ENCODE measurements around the gene MIPOL1. TPM values are rescaled to one million over a fixed set of nuclear protein-coding genes. Genes with fewer than 3 reads are reported as not detected.

MIPOL1 gene
- total and polyA plus RNA-seq, 2 of the 13 experiments (the other 11 are each of a cell fraction or from before 2014, with no cell fraction given): 8.6 to 34.2 TPM

DNA sequence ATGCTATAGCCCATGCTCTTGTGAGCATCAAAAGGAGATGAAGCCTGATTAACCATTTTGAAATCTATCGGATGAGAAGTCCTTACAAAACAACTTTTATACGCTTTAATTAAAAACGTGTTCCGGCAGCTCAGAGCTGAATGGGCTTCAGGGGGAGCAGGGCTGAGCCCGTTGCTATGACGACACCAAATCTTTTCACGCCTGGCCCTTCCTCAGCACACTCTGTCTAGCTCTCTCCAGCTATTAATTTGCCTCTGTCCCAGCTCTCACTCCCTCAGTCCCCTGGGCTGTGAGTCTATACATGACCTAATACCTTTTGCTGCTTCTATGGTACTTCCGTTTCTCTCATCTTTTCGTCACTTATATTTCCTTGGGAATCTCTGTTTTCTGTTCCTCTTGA, 381.5 kb downstream of the MIPOL1 start:
- Histone ChIP-seq H3K9me3 (ENCODE audit: low read length) (no peaks in the 10 kb centered on the region), H3K27me3 (ENCODE audit: control insufficient read depth in 1 of 2, insufficient read depth in 2 of 2, low read length in 2 of 2) (no peaks in the 10 kb centered on the region), H4K20me1 (ENCODE audit: insufficient read depth, low read length) (no peaks in the 10 kb centered on the region), H3K79me2 (ENCODE audit: insufficient read depth, low read length) (no peaks in the 10 kb centered on the region), H3K9ac (ENCODE audit: insufficient read depth, low read depth, low read length) (no peak overlapping the region), H3K4me1 (ENCODE audit: insufficient read depth, low read length) (0 out of 2 replicates have a peak, but pooled peaks cover 7% of the 10 kb centered on the region), H3K36me3 (replicated peaks in 1 of 2; ENCODE audit: control insufficient read depth in 1 of 2, insufficient read depth in 2 of 2, low read length in 2 of 2) (no peaks in the 10 kb centered on the region), H3K4me2 (ENCODE audit: low read depth, low read length) (no peak overlapping the region), H2AFZ (ENCODE audit: low read length) (no peak overlapping the region), H3K4me3 (replicated peaks in 1 of 3; ENCODE audit: insufficient read depth in 1 of 3, low read depth in 2 of 3, low read length in 3 of 3) (no peak overlapping the region), H3K27ac (ENCODE audit: extremely low read length, insufficient read depth, low read length) (no peak overlapping the region)
- POLR2A ChIA-PET: no interaction called here
- in situ Hi-C loops (cut with HindIII; ENCODE audit: extremely low pct_ligation_motif_present, low pct_unique_long_range_greater_than_20kb): no loop called here
- no peak for FAIRE-seq
- TF ChIP-seq RFX1 (IDR thresholded peaks at IDR 0.05): peak; percentile 65; the same call in 1 of the 2 replicates
- TF ChIP-seq, protein P1, sequence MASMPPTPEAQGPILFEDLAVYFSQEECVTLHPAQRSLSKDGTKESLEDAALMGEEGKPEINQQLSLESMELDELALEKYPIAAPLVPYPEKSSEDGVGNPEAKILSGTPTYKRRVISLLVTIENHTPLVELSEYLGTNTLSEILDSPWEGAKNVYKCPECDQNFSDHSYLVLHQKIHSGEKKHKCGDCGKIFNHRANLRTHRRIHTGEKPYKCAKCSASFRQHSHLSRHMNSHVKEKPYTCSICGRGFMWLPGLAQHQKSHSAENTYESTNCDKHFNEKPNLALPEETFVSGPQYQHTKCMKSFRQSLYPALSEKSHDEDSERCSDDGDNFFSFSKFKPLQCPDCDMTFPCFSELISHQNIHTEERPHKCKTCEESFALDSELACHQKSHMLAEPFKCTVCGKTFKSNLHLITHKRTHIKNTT (CRISPR knock-in tag; IDR thresholded peaks at IDR 0.05): no peak
- WGBS (ENCODE audit: low lambda C conversion rate): 79% methylated on average over 9 of the region's 9 CpGs
- CTCF ChIA-PET (ENCODE audit: low intra/inter-chr PET ratio, low total read pairs): no interaction called here
- intact Hi-C loops (cut with micrococcal nuclease; ENCODE audit: unreplicated experiment): no loop called here
- no peak for DNase-seq (ENCODE audit: low spot score)
- BruUV-seq (replicated peaks): no TSS peak
- no peak for ATAC-seq

- Histone ChIP-seq H3K4me3 (replicated peaks in 1 of 3; ENCODE audit: insufficient read depth in 1 of 3, low read depth in 2 of 3, low read length in 3 of 3) (no peak overlapping the region), H2AFZ (ENCODE audit: low read length) (no peak overlapping the region), H3K79me2 (ENCODE audit: insufficient read depth, low read length) (no peaks in the 10 kb centered on the region), H3K27ac (ENCODE audit: extremely low read length, insufficient read depth, low read length) (no peak overlapping the region), H3K4me2 (ENCODE audit: low read depth, low read length) (no peak overlapping the region), H3K9ac (ENCODE audit: insufficient read depth, low read depth, low read length) (no peak overlapping the region), H3K27me3 (ENCODE audit: control insufficient read depth in 1 of 2, insufficient read depth in 2 of 2, low read length in 2 of 2) (no peaks in the 10 kb centered on the region), H3K36me3 (replicated peaks in 1 of 2; ENCODE audit: control insufficient read depth in 1 of 2, insufficient read depth in 2 of 2, low read length in 2 of 2) (no peaks in the 10 kb centered on the region), H3K4me1 (ENCODE audit: insufficient read depth, low read length) (0 out of 2 replicates have a peak, but pooled peaks cover 7% of the 10 kb centered on the region), H3K9me3 (ENCODE audit: low read length) (no peaks in the 10 kb centered on the region), H4K20me1 (ENCODE audit: insufficient read depth, low read length) (no peaks in the 10 kb centered on the region)
- intact Hi-C loops (cut with micrococcal nuclease; ENCODE audit: unreplicated experiment): no loop called here
- no peak for DNase-seq (ENCODE audit: low spot score)
- no peak for TF ChIP-seq ZBTB14 (CRISPR knock-in tag; IDR thresholded peaks at IDR 0.05)
- no peak for TF ChIP-seq NCOA2 (CRISPR knock-in tag; IDR thresholded peaks at IDR 0.05)
- no peak for TF ChIP-seq KLF6 (CRISPR knock-in tag; IDR thresholded peaks at IDR 0.05)
- TF ChIP-seq ZNF543 (CRISPR knock-in tag; IDR thresholded peaks at IDR 0.05): no peak
- no peak for TF ChIP-seq ZNF180 (CRISPR knock-in tag; IDR thresholded peaks at IDR 0.05; ENCODE audit: borderline replicate concordance, low read depth)
- no peak for TF ChIP-seq KDM4B (CRISPR knock-in tag; IDR thresholded peaks at IDR 0.05)
- no peak for TF ChIP-seq ZFP36L2 (CRISPR knock-in tag; IDR thresholded peaks at IDR 0.05)
- TF ChIP-seq RBM22 (optimal IDR thresholded peaks at IDR 0.05; ENCODE audit: low read length): no peak
- TF ChIP-seq ZNF33B (CRISPR knock-in tag; IDR thresholded peaks at IDR 0.05): no peak
- 81% methylated on average over 2 of the region's 2 CpGs for WGBS (ENCODE audit: low lambda C conversion rate)
- no peak for ATAC-seq
- POLR2A ChIA-PET: no interaction called here
- CTCF ChIA-PET (ENCODE audit: low intra/inter-chr PET ratio, low total read pairs): no interaction called here
- in situ Hi-C loops (cut with HindIII; ENCODE audit: extremely low pct_ligation_motif_present, low pct_unique_long_range_greater_than_20kb): no loop called here
- BruUV-seq (replicated peaks): no TSS peak
- FAIRE-seq: no peak
Observed at GRCh38 chr14:37580146-37580545, 382.4 kb downstream of the MIPOL1 start.
